ENCODE results near the gene PICALM. TPM values are rescaled to one million over a fixed set of nuclear protein-coding genes. Genes with fewer than 3 reads are reported as not detected.

Gene PICALM
- total RNA-seq, 1 donor from 2014 or later: 204 TPM

DNA sequence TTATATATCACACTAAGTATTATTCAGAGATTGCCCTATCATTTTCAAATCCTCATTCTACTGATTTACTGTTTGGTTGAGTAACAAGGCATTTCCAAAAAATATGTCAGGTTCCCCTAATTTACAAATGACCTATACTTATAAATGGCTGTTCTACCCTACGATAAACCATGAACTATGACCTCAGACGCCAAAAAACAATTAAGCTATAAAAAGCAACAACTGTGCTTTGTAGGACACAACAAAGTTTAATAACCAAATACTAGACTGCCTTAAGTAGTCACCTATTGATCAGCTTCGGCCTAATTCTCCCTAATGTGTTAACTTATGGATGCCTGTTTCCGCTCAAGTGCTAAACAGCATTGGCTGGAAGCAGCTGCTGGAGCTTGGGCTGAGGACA is 53.2 kb downstream of the PICALM start:
- peaks cover 5% of the 10 kb centered on the region for H4K20me1 ChIP-seq (ENCODE audit: low read depth)

DNA sequence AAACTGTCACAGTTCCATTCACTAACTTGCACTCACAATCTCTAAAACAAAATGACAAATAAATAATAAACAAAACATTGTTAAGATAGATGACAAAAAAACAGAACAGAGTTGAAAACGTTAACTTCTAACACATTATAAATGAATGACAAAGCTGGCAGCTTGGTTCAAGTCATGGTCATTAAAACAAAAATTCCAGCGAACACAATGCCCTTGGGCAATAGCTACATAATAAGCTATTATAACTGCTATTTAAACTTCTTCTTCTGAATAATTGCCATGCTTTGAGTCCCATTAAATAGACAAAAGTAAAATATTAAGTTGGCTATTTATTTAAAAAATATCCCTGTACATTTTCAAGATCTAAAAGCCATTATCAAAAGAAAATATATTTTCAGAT is 54.7 kb downstream of the PICALM start:
- H3K4me3 Mint-ChIP-seq: no peak overlapping the region
- Histone ChIP-seq H3K9me3 (ENCODE audit: low read depth) (no peaks in the 10 kb centered on the region), H3K27ac (no peak overlapping the region), H3K9ac (no peak overlapping the region), H3K4me1 (no peaks in the 10 kb centered on the region), H3K79me2 (ENCODE audit: low read depth) (no peaks in the 10 kb centered on the region), H2AFZ (replicated peaks) (no peak overlapping the region), H3K36me3 (no peaks in the 10 kb centered on the region), H3F3A (ENCODE audit: low read depth) (no peaks in the 10 kb centered on the region), H4K20me1 (ENCODE audit: low read depth) (peaks cover 5% of the 10 kb centered on the region), H3K4me3 (no peak overlapping the region), H3K27me3 (no peaks in the 10 kb centered on the region), H3K4me2 (no peak overlapping the region)
- DNase-seq (ENCODE audit: low spot score): no peak
- H3K9me3 Mint-ChIP-seq: no peaks in the 10 kb centered on the region
- H3K27ac Mint-ChIP-seq: no peak overlapping the region
- no peak for TF ChIP-seq EZH2 (IDR thresholded peaks at IDR 0.05)
- TF ChIP-seq, protein P1, sequence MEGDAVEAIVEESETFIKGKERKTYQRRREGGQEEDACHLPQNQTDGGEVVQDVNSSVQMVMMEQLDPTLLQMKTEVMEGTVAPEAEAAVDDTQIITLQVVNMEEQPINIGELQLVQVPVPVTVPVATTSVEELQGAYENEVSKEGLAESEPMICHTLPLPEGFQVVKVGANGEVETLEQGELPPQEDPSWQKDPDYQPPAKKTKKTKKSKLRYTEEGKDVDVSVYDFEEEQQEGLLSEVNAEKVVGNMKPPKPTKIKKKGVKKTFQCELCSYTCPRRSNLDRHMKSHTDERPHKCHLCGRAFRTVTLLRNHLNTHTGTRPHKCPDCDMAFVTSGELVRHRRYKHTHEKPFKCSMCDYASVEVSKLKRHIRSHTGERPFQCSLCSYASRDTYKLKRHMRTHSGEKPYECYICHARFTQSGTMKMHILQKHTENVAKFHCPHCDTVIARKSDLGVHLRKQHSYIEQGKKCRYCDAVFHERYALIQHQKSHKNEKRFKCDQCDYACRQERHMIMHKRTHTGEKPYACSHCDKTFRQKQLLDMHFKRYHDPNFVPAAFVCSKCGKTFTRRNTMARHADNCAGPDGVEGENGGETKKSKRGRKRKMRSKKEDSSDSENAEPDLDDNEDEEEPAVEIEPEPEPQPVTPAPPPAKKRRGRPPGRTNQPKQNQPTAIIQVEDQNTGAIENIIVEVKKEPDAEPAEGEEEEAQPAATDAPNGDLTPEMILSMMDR (IDR thresholded peaks at IDR 0.05): no peak
- no peak for TF ChIP-seq EZH2phosphoT487 (IDR thresholded peaks at IDR 0.05)
- H3K4me1 Mint-ChIP-seq: no peaks in the 10 kb centered on the region
- no peaks in the 10 kb centered on the region for H3K27me3 Mint-ChIP-seq (ENCODE audit: insufficient read depth, low read depth)
- peaks cover 19% of the 10 kb centered on the region for H3K36me3 Mint-ChIP-seq

More for the DNA sequence above, 53.2 kb downstream of the PICALM start:
- H3K36me3 Mint-ChIP-seq: peaks cover 26% of the 10 kb centered on the region
- Histone ChIP-seq H3K4me3 (no peak overlapping the region), H3K4me2 (no peak overlapping the region), H3K9me3 (ENCODE audit: low read depth) (no peaks in the 10 kb centered on the region), H3K9ac (no peak overlapping the region), H3K27me3 (no peaks in the 10 kb centered on the region), H3K4me1 (no peaks in the 10 kb centered on the region), H3K27ac (no peak overlapping the region), H3K79me2 (ENCODE audit: low read depth) (no peaks in the 10 kb centered on the region), H3F3A (ENCODE audit: low read depth) (no peaks in the 10 kb centered on the region), H2AFZ (replicated peaks) (no peak overlapping the region), H3K36me3 (no peaks in the 10 kb centered on the region)
- no peak for DNase-seq (ENCODE audit: low spot score)
- TF ChIP-seq EZH2 (IDR thresholded peaks at IDR 0.05): no peak
- no peak for TF ChIP-seq EZH2phosphoT487 (IDR thresholded peaks at IDR 0.05)
- TF ChIP-seq, protein P1 (IDR thresholded peaks at IDR 0.05): no peak
- no peak overlapping the region for H3K27ac Mint-ChIP-seq
- no peaks in the 10 kb centered on the region for H3K27me3 Mint-ChIP-seq (ENCODE audit: insufficient read depth, low read depth)
- no peaks in the 10 kb centered on the region for H3K4me1 Mint-ChIP-seq
- no peak overlapping the region for H3K4me3 Mint-ChIP-seq
- H3K9me3 Mint-ChIP-seq: peaks cover 4% of the 10 kb centered on the region

DNA sequence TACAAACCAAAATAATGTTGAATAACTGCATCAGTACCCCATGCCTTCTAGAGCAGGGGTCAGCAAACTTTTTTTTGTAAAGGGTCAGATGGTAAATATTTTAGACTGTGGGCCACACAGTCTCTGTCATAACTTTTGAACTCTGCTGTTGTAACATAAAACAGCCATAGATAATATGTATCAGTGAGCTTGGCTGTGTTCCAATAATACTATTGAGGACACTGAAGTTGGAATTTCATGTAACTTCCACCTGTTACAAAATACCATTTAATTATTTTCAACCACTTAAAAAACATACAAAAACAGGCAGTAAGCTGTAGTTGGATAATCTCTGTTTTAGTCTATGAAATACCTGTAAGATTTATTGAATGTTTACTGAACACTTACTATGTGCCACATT is 55.2 kb downstream of the PICALM start:
- Histone ChIP-seq H4K20me1 (ENCODE audit: low read depth) (peaks cover 5% of the 10 kb centered on the region), H3K9me3 (ENCODE audit: low read depth) (no peaks in the 10 kb centered on the region), H3F3A (ENCODE audit: low read depth) (no peaks in the 10 kb centered on the region), H2AFZ (replicated peaks) (no peak overlapping the region), H3K27me3 (no peaks in the 10 kb centered on the region), H3K4me1 (no peaks in the 10 kb centered on the region), H3K4me2 (no peak overlapping the region), H3K27ac (no peak overlapping the region), H3K79me2 (ENCODE audit: low read depth) (no peaks in the 10 kb centered on the region), H3K4me3 (no peak overlapping the region), H3K9ac (no peak overlapping the region), H3K36me3 (no peaks in the 10 kb centered on the region)
- Mint-ChIP-seq H3K4me1 (no peaks in the 10 kb centered on the region), H3K4me3 (no peak overlapping the region), H3K9me3 (no peaks in the 10 kb centered on the region), H3K27me3 (ENCODE audit: insufficient read depth, low read depth) (no peaks in the 10 kb centered on the region), H3K27ac (no peak overlapping the region), H3K36me3 (peaks cover 18% of the 10 kb centered on the region)
- TF ChIP-seq EZH2 (IDR thresholded peaks at IDR 0.05) (no peak), EZH2phosphoT487 (IDR thresholded peaks at IDR 0.05) (no peak)
- TF ChIP-seq, protein P1 (IDR thresholded peaks at IDR 0.05): no peak
- DNase-seq (ENCODE audit: low spot score): no peak

All from neural progenitor cell (in vitro differentiated cells).